ENCODE data around the gene SNRNP25.

SNRNP25 gene

DNA sequence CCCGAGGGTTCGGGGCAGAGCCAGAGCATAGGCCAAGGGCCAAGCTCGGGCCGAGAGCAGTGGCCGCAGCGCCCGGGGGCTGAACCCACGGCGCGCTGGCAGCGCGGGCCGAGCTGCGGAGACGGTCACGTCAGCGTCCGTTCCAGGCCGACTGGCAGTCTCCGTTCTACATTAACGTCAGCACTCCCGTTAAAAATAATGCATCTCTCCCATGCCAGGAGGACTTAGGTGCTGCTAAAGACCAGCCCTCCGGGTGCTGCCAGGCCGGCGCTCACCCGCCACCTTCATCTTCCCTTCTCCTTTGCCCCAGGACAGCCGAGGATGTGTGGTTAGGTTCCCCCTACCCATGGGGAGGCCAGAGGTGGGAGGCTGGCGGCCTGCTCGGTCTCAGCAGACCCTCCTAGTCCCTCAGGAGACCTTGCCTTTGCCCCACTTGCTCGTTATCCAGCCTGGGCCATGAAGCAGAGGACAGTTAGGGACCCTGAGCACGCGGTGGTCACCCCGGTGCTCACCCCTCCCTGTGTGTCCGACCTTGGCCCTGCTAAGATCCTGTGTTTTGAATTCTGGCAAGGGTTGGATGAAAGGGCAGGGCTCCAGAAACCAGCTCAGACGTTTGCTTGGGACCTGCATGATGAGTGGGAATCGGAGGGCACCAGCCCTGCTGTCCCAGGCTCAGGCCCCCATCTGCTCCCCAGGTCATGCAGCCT is 25.0 kb downstream of the SNRNP25 start:
- DNase-seq, result peak; percentile 23 to 36

DNA sequence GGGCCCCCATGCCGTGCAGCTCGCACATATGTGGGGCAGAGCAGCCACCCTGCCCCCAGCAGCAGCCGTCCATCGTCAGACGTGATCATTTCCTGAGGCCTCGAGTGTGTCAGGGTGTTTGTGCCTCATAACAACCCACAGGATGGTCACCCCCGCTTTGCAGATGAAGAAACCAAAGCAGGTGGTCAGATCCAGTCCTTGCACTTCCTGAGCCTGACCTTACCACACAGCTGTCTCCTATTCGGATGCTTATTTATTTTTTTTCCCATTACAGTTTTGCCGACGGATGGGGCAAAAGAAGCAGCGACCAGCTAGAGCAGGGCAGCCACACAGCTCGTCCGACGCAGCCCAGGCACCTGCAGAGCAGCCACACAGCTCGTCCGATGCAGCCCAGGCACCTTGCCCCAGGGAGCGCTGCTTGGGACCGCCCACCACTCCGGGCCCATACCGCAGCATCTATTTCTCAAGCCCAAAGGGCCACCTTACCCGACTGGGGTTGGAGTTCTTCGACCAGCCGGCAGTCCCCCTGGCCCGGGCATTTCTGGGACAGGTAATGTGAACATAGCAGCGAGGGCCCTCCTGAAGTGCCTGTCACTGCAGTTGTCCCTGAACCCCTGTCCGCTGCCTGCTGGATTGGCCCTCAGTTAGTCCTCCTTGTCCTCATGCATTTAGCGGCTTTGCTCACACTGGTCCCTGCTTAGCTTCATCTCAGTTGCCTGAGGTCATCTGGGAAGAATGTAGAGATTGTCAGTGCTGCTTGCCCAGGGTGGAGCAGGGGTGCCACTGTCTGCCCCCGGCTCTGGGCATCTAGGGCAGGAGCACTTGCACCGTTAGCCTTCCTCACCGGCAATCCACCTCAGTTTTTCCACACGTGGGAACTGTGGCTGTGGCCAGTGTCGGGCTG is 25.8 kb downstream of the SNRNP25 start:
- DNase-seq, result no peak

DNA sequence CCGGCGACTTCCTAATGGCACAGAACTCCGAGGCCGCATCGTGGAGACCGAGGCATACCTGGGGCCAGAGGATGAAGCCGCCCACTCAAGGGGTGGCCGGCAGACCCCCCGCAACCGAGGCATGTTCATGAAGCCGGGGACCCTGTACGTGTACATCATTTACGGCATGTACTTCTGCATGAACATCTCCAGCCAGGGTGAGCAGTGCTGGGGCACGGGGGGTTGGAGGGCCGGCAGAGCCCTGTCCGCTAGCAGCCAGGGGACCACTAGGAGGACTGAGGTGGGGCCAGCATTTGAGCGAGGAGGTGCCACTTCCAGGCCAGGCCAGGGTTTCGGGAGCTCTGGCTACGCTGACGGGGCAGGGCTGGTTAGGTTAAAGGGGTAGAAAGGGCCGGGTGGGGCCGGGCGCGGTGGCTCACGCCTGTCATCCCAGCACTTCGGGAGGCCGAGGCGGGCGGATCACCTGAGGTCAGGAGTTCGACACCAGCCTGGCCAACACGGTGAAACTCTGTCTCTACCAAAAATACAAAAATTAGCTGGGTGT is 29.5 kb downstream of the SNRNP25 start:
- no peak for DNase-seq

DNA sequence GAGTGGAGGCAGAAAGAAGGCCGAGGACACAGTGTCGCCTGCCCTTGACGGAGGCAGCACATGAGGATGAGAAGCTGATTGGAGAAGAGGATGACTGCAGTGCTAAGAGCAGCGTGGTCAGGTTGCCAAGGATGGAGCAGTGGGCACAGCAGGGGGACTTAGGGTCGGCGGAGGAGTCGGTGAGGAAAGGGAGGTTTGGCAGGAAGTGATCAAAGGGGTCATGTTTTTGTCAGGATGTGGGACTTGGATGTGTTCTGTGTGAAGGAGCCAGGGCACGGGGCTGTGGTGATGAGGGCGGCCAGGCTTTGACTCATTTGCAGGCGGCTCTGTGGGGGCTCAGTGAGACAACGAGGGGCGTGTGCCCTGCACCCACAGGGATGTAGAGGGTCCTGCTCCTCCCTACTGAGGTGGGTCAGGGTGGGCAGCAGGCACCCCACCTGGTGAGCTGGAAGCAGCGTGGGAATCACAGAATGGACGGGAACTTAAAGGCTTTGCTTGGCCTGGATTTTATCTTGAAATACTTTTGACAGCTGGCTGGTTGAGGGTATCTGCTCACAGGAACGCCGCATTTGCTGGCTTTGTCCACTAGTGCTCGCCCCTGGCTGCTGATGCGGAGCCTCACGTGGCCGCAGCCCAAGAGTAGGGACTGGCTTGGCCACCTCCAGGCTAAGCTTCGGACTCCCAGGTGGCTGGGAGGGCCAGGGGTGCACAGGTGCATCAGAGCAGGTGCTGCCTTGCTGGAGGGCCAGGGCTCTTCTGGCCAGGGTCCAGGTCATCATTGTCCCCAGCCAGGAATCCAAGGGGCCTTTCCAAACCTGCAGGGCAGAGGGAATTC is 30.4 kb downstream of the SNRNP25 start:
- DNase-seq, result no peak

DNA sequence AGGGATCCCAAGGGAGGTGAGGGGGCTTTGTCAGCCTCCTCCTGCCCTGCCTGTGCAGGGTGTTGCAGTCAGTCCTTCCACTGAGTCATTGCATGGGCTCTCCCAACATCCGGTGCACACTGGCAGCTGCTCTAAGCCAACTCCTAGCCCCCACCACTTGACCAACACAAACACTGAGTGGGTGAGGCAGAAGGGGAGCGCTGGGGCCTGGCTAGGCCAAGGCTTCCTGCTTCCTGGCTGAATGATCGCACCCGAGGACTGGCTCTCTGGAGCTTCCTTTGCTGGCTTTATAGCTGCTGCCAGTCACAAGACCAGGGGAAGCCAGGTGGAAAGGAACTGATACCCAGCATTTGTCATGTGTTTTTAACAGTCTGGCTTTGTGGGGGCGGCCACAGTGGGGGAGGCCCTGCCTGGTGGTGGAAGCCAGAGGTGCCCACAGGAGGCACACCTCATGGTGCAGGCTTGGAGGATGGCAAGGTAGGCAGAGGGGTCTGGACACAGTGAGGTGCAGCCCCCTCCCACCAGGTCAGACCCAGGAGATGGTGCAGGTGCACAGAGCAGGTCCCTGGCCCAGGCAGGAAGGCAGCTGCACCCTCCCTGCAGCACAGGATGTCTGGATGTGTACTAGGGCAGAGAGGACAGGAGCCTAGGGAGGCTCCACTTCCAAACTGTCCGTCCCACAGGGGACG is 31.2 kb downstream of the SNRNP25 start:
- peak; percentile 68 to 73 for DNase-seq

DNA sequence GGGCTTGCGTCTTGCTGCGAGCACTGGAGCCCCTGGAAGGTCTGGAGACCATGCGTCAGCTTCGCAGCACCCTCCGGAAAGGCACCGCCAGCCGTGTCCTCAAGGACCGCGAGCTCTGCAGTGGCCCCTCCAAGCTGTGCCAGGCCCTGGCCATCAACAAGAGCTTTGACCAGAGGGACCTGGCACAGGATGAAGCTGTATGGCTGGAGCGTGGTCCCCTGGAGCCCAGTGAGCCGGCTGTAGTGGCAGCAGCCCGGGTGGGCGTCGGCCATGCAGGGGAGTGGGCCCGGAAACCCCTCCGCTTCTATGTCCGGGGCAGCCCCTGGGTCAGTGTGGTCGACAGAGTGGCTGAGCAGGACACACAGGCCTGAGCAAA is 31.8 kb downstream of the SNRNP25 start:
- DNase-seq, result no peak

DNA sequence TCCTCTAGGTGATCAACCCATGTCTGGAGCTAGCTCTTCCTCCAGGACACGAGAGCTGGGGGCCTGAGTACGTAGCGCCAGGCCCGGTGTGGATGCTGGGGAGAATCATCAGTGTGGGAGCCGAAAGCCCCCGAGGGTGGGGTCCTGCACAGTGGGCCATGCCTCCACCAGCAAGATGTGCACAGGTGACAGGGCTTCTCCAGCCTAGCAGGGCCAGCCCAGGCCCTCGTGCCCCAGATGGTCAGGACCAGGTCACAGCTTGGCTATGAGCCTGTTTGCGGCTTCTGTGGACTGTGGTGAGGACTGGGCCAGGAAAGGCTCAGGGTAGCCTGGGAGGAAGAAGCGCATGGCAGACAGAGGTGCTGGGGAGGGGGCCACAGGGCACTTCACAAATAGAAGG is 32.2 kb downstream of the SNRNP25 start:
- no peak for DNase-seq

DNA sequence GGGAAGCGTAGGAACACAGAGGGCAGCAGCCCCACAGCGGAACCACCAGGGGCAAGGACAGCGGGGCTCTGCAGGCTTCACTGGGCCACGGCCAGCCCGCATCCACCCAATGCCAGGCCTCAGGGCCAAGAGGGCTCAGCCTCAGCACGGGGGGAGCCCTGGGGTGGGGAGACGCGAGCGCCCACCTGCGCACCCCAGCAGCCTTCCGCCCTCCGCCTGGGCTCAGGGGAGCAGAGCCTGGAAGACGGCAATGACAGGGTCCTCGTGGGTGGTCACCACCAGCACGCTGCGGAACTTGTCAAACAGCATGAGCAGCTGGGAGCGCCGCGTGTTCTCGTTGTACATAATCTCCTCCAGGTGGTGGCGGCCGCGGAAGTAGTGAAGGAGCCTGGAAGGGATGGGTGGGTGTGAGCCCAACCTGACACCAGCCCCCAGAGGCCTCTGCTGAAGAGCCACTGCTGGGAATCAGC is 32.9 kb downstream of the SNRNP25 start:
- no peak for DNase-seq

DNA sequence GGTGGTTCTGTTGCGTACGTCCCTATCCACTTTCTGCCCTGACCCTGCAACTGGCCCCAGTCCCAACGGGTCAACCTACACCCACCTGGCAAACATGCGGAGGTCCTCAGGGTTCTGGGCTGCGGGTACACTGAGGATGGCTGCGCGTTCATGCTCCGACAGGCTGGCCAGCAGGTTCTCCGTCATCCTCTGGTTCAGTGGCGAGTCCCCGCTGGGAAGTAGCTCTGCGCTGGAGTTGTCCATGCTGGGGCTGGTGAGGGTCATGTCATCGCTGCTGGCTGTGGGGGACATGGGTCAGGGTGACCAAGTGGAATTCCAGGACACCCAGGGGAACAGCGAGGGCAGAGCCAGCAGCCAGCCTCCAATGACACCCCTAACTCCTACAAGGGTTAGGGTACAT is 35.0 kb downstream of the SNRNP25 start:
- DNase-seq, result no peak

DNA sequence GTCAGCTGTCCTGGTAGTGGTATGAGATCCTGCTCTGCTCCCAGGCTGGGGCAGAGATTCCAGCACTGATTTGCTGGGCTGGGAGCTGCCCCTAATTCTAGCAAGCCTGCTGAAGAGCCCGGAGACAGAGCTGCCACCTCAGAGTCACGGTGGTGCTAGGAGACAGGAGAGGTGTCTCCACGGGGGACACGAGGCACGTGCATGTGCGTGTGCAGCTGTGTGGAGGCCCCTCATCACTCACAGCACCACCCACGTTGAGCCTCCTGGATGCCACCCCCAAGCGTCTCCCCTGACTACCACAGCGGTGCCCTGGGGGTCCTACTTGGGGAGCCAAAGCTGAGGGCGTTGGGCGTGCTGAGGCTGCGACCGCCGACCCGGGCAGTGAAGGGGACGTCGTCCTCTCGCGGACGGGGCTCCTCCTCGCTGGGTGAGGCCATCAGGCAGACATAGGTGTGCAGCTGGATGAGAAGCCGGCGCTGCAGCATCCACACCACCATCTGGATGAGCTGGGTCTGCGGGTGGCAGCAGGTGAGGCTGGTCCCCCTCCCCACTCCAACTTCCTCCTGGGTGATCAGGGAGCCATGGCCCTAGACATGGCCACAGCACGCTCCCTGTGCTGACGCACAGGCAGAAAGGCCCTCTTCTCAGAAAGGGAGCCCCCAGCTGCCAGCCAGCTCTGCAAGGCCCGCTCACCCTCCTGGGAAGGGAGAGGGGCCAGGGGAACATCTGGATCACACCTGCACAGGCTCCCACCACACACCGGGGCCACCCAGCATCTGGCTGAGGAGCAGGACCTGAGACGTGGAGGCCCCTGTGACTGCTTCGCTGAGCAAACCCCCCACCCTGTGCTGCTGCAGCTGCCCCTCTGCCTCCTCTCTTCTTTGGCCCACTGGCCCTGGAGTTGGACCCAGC is 36.0 kb downstream of the SNRNP25 start:
- DNase-seq, result no peak

DNA sequence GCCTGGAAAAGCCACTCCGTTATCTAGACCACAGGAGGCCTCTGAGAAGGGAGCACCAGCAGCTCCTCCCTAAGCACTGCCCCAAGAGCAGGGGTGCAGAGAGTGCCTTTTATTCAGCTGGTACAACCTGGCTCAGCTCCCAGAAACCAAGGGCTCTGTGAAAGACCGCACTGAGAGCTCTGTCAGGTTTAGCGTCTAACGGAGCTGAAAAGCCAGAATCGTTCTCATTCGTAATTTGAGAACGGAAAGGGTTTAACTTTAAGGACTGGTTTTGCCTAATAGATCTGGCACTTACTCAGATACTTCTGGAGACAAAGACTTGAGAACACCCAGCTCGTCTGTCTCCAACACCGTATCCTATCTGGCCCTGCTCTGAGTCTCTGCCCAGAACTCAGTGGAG is 37.9 kb downstream of the SNRNP25 start:
- no peak for DNase-seq

DNA sequence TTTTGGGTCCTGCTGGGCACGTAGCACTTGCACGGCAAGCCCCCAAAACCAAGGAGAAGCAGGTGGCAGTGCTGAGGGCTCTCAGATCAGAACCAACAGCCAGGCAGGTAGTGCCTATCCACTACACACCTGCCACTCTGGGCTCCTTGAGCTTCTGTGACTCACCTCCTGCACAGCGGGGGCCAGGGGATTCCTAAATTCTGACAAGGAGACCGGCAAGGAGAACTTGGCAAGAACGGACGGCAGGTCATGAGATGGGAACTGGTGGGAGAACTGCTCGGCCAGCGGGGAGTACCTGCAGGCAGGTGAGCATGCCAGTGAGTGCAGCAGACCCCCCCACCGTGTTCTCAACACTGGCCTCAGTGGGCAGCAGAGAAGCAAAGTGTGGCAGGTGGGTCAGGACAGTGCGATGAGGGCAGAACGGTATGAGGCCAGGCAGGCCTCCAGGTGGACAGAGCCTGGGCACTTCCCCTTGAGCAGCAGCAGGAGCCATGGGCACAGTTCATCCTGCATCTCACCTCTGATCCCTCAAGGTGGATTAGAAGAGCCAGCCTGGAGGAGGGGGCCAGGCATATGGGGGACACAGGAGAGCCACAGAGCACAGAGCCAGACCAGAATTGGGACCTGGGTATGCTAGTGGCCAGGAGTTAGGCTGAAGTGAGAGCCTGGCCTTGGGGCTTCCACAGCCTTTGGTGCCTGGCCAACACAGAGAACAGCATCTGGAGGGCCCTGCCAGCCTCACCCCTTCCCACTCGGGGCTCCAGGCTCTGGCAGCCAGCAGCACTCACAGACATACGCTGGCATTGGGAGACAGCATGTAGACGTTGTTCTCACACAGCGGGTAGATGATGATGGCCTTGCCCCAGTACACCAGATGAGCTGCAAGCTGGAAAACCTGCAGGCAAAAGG is 39.1 kb downstream of the SNRNP25 start:
- no peak for DNase-seq

DNA sequence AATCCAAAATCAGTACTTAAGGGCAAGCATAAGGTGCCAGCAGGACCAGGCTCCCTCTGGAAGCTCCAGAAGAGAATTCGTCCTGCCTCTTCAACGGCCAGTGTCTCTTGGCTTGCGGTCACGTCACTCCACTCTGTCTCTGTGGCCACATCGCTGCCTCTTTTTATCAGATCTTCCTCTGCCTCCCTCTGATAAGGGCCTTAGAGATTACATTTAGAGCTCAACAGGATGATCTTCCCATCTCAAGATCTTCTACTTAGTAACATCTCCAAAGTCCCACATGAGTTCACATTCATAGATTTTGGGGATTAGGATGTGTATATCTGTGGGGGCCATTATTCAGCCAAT is 41.3 kb downstream of the SNRNP25 start:
- DNase-seq, result no peak

DNA sequence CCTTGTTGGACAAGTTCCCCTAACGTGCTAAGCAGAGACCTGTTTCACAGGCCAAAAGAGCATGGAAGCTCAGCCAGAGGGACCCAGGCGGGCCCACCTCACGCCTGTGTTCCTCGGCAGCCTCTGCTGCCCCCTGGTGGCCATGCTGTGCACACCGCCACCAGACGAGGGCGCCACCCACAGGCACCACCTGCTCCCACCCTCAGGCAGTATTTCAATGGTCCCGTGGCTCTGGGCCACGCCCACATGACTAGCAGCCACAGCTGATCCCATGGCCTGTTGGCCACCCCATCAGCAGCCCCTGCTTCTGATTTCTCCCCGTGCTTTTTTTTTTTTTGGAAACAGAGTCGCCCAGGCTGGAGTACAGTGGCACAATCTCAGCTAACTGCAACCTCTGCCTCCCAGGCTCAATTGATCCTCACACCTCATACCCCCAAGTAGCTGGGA is 43.3 kb downstream of the SNRNP25 start:
- peak; percentile 89 to 91 for DNase-seq

DNA sequence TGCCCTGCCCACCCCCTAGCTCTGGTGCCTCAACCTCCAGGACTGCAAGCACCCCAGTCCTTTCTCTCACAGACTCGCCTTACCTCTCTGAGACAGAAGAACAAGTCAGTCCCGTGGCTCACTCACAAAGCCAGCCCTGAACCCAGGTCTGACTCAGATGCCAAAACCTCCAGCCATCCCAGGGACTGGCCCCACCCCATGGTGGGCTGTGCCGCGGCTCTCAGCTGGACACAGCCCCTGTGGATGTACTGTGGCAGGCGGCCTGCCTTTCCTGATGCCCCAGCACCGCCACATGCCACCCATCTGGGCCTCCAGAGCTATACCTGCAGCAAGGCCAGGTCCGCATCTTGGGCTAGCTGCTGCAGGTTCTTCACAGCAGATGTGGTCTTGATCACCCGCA is 44.2 kb downstream of the SNRNP25 start:
- DNase-seq, result no peak

DNA sequence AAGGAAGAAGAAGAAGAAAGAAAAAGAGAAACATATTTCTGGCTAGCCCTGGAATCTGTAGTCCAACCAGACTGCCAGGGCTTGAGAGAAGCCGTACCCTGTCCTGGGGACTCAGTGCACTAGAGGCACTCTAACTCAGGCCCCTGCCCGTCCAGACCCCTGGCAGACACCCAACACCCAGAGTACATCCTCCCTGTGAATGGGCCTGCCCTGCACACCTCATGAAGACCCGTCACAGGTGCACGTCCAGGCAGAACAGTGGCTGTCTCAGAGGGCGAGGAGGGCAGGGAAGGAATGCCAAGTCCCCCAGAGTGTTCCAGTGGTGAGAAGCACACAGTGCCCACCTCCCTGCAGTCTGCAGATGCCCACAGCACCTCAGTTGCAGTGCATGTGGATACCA is 47.4 kb downstream of the SNRNP25 start:
- DNase-seq, result no peak

DNA sequence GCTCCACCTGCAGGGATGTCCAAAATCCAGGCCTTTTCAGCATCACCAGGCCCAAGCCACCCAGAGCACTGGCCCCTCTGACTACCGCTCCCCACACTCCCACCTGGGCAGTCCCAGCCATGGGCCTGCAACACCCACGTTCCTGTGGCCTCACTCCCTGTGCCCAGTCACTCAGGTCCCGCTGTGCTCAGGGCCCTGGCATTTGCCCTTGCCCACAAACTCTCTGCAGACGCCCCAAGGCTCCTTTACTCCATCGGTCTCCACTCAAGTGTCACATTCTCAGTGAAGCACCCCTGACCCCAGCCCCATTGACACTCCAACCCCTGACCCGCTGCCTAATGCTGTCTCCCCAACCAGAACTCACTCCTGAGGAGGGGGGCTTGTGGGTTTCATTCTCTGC is 48.0 kb downstream of the SNRNP25 start:
- DNase-seq, result no peak

DNA sequence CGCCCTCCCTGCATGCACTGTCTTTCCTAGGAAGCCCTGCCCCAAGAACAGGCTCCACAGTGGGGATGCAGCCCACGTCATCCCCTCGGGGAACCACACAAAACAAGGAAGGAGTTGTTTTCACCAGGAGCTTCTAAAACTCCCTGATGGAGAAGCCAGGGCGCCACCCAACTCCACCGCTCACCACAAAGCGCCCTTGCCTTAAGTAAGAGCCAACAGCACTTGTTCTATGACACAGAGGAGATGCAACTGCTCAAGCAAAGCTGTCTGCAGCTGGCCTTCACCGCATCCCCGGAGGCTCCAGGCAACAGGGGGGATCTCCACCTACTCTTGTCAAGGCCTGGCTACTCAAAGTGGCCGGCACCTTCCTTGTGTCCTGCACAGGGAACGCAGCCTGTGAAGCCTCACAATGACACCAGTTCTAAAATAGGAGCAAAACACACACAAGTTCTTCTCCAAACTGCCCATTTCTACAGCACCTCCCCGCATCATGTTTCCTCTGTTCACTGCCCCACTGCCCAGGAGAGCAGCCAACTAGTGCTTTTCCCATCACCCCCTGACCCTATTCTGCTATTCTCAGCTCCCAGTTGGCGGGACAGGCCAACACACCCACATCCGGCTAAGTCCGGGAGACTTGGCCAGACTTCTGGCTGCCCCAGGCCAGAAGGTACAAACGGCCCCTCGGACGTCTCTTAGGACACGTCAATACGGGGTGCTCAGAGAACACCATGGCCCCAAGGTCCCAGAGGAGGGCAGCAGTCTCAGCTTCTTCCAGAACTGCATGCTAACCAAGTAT is 48.6 kb downstream of the SNRNP25 start:
- no peak for DNase-seq

DNA sequence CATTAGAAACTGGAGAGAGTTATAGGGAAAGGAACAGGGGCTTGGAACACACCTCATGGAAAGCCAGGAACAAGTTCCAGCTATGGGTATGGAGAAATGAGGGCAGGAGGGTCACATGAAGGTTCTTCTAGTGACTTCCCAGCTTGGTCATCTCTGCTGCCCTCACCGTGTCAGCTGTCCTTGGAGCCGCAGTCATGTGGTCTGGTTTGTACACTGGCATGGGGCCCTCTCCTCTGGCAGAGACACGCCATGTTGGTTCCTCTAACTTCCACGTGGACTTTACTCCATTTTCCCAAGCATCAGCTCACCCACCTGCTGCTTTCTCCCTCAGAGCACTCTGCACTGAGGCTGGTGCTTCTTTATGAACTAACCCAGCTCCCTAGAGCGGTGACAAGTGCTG is 50.7 kb downstream of the SNRNP25 start:
- DNase-seq, result no peak
